ENCODE measurements around the gene MTMR10.

MTMR10 gene

DNA sequence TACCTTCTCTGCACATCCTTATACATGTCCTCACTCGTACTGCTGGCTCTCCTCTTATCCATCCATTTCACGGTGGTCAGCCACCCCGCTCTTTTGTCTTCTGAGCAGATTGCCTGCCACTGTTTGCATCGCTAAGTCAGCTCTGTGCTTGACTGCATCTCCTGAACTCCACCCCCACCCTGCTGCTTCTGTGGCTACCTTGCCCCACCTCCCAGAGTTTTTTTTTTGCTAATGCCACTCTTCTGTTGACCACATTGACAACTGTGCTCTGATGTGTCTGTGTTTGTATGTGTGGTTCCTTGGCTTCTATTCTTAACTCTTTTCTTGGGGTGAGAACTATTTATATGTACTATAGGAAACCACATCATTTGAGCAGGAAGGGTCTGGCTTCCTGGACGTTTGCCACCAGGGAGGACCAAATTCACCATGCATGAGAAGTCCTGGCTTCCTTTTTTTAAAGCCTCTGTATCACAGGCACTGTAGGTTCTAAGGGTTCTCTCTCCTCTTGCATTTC is 12.8 kb upstream of the MTMR10 start:
- Histone ChIP-seq H2BK120ac (ENCODE audit: low read depth, low read length) (no peak overlapping the region), H3K23ac (ENCODE audit: low read length in 2 of 2) (no peak overlapping the region), H4K91ac (ENCODE audit: low read length) (no peak overlapping the region), H2BK15ac (ENCODE audit: low read depth, poor library complexity, severe bottlenecking) (no peak overlapping the region), H3K27me3 (ENCODE audit: control insufficient read depth in 1 of 2, insufficient read depth in 1 of 2, low read length in 2 of 2) (peaks cover 0 to 31% of the 10 kb centered on the region in 2 experiments), H3K27ac (ENCODE audit: low read length, poor library complexity, severe bottlenecking) (no peak overlapping the region), H3K18ac (ENCODE audit: low read depth in 1 of 2, low read length in 2 of 2) (no peak overlapping the region), H3K4me2 (ENCODE audit: low read length, poor library complexity, severe bottlenecking) (no peak overlapping the region), H2BK12ac (ENCODE audit: low read length in 2 of 2) (no peak overlapping the region), H3K14ac (ENCODE audit: low read length in 2 of 2) (no peak overlapping the region), H3K36me3 (ENCODE audit: control insufficient read depth in 1 of 2, insufficient read depth in 2 of 2, low read depth in 1 of 2, low read length in 2 of 2) (no peaks in the 10 kb centered on the region), H3K9me3 (ENCODE audit: control insufficient read depth, low read length) (no peaks in the 10 kb centered on the region), H2BK5ac (ENCODE audit: low read depth, low read length, poor library complexity, severe bottlenecking) (no peak overlapping the region), H3K9ac (ENCODE audit: low read length) (no peak overlapping the region), H4K8ac (ENCODE audit: low read length) (no peak overlapping the region), H2AFZ (ENCODE audit: low read depth, low read length) (no peak overlapping the region), H3K79me1 (replicated peaks; ENCODE audit: low read length, poor library complexity, severe bottlenecking) (no peaks in the 10 kb centered on the region), H2AK5ac (ENCODE audit: low read length, severe bottlenecking) (no peak overlapping the region), H3K4ac (ENCODE audit: low read depth in 1 of 2, low read length in 2 of 2) (no peak overlapping the region), H3K4me3 (ENCODE audit: insufficient read depth in 1 of 2, low read depth in 1 of 2, low read length in 2 of 2) (no peak overlapping the region), H3K4me1 (ENCODE audit: control insufficient read depth, insufficient read depth, low read depth, low read length) (peaks cover 3% of the 10 kb centered on the region)
- DNase-seq, result no peak
- 71% methylated on average over 5 of the region's 5 CpGs for whole genome bisulfite sequencing

DNA sequence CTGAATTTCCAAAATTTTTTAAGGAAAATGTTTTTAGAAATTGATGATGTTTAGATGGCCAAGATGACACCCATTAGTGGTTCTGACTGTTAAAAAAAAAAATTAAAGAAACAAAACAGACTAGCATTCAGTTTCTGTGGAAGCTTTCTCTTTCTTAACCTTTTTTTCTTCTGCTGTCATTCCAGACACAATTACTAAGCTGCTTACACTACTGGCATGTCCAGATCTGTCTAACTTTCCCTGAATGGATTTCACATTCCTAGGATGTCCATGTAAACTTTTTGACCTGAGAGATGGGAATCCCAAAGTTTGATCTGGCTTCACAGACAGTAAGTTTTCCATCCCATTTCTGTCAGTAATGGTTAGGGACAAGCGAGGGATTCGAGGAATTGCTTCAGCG is 10.3 kb upstream of the MTMR10 start:
- DNase-seq, result no peak
- Histone ChIP-seq H3K14ac (ENCODE audit: low read length in 2 of 2) (no peak overlapping the region), H2AFZ (ENCODE audit: low read depth, low read length) (no peak overlapping the region), H3K4me2 (ENCODE audit: low read length, poor library complexity, severe bottlenecking) (no peak overlapping the region), H2BK12ac (ENCODE audit: low read length in 2 of 2) (no peak overlapping the region), H2BK5ac (ENCODE audit: low read depth, low read length, poor library complexity, severe bottlenecking) (no peak overlapping the region), H2BK120ac (ENCODE audit: low read depth, low read length) (no peak overlapping the region), H3K9me3 (ENCODE audit: control insufficient read depth, low read length) (no peaks in the 10 kb centered on the region), H2AK5ac (ENCODE audit: low read length, severe bottlenecking) (no peak overlapping the region), H2BK15ac (ENCODE audit: low read depth, poor library complexity, severe bottlenecking) (no peak overlapping the region), H4K91ac (ENCODE audit: low read length) (no peak overlapping the region), H3K27ac (ENCODE audit: low read length, poor library complexity, severe bottlenecking) (no peak overlapping the region), H4K8ac (ENCODE audit: low read length) (no peak overlapping the region), H3K4me3 (ENCODE audit: insufficient read depth in 1 of 2, low read depth in 1 of 2, low read length in 2 of 2) (peak overlapping the region in 1 of 2 experiments; percentile 57), H3K18ac (ENCODE audit: low read depth in 1 of 2, low read length in 2 of 2) (no peak overlapping the region), H3K9ac (ENCODE audit: low read length) (no peak overlapping the region), H3K4me1 (ENCODE audit: control insufficient read depth, insufficient read depth, low read depth, low read length) (peaks cover 3% of the 10 kb centered on the region), H3K79me1 (replicated peaks; ENCODE audit: low read length, poor library complexity, severe bottlenecking) (no peaks in the 10 kb centered on the region), H3K23ac (ENCODE audit: low read length in 2 of 2) (no peak overlapping the region), H3K27me3 (ENCODE audit: control insufficient read depth in 1 of 2, insufficient read depth in 1 of 2, low read length in 2 of 2) (peaks cover 0 to 31% of the 10 kb centered on the region in 2 experiments), H3K36me3 (ENCODE audit: control insufficient read depth in 1 of 2, insufficient read depth in 2 of 2, low read depth in 1 of 2, low read length in 2 of 2) (no peaks in the 10 kb centered on the region), H3K4ac (ENCODE audit: low read depth in 1 of 2, low read length in 2 of 2) (no peak overlapping the region)
- WGBS, result 86% methylated on average over 3 of the region's 3 CpGs

DNA sequence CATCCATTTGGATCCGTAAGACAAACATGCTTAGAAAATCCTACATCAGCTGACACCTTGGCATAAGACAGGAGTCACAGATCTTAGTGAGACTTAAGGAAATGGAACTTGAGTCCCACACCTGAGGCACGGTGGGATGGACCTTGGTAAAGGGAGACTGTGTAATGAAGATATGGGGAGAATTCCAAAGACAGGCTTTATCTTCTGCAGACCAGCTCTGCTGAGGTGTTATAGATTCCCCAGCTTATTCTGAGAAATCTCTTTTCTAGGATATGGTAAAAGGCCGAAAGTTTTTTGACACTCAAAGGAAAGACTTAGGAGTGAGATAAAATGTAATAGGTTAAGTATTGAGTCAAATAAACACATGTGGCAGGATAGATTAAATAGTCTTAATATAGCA is 8.3 kb upstream of the MTMR10 start:
- Histone ChIP-seq H4K91ac (ENCODE audit: low read length) (no peak overlapping the region), H3K9me3 (ENCODE audit: control insufficient read depth, low read length) (no peaks in the 10 kb centered on the region), H2BK12ac (ENCODE audit: low read length in 2 of 2) (no peak overlapping the region), H3K4me1 (ENCODE audit: control insufficient read depth, insufficient read depth, low read depth, low read length) (peaks cover 3% of the 10 kb centered on the region), H2BK120ac (ENCODE audit: low read depth, low read length) (no peak overlapping the region), H3K14ac (ENCODE audit: low read length in 2 of 2) (no peak overlapping the region), H3K4me2 (ENCODE audit: low read length, poor library complexity, severe bottlenecking) (no peak overlapping the region), H3K23ac (ENCODE audit: low read length in 2 of 2) (no peak overlapping the region), H3K36me3 (ENCODE audit: control insufficient read depth in 1 of 2, insufficient read depth in 2 of 2, low read depth in 1 of 2, low read length in 2 of 2) (no peaks in the 10 kb centered on the region), H3K9ac (ENCODE audit: low read length) (no peak overlapping the region), H2BK15ac (ENCODE audit: low read depth, poor library complexity, severe bottlenecking) (no peak overlapping the region), H3K4ac (ENCODE audit: low read depth in 1 of 2, low read length in 2 of 2) (no peak overlapping the region), H3K27me3 (ENCODE audit: control insufficient read depth in 1 of 2, insufficient read depth in 1 of 2, low read length in 2 of 2) (peaks cover 0 to 31% of the 10 kb centered on the region in 2 experiments), H3K18ac (ENCODE audit: low read depth in 1 of 2, low read length in 2 of 2) (no peak overlapping the region), H3K79me1 (replicated peaks; ENCODE audit: low read length, poor library complexity, severe bottlenecking) (no peaks in the 10 kb centered on the region), H3K27ac (ENCODE audit: low read length, poor library complexity, severe bottlenecking) (no peak overlapping the region), H2AFZ (ENCODE audit: low read depth, low read length) (no peak overlapping the region), H2BK5ac (ENCODE audit: low read depth, low read length, poor library complexity, severe bottlenecking) (no peak overlapping the region), H3K4me3 (ENCODE audit: insufficient read depth in 1 of 2, low read depth in 1 of 2, low read length in 2 of 2) (no peak overlapping the region), H2AK5ac (ENCODE audit: low read length, severe bottlenecking) (no peak overlapping the region), H4K8ac (ENCODE audit: low read length) (no peak overlapping the region)
- no peak for DNase-seq
- 88% methylated on average over 3 of the region's 3 CpGs for WGBS

DNA sequence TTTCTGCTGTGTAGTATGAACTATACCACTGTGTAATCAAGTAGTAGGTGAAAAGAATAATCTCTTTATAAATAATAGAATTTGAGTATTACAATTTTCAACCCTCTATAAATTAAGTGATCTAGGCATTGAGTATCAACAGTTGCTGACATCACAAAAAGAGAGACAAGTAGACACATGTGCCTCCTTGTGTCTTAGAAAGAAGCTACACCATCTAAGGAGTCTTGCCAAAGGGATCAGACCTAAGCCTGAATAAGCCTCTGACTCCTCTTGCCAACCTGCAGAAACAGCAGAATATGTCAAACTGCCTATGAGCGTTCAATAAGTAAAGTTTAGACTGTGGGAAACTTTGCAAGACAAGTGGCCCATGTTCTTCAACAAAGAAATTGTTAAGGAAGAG is 5.8 kb upstream of the MTMR10 start:
- Histone ChIP-seq H3K14ac (ENCODE audit: low read length in 2 of 2) (no peak overlapping the region), H3K9ac (ENCODE audit: low read length) (no peak overlapping the region), H3K18ac (ENCODE audit: low read depth in 1 of 2, low read length in 2 of 2) (no peak overlapping the region), H2BK120ac (ENCODE audit: low read depth, low read length) (no peak overlapping the region), H3K4me1 (ENCODE audit: control insufficient read depth, insufficient read depth, low read depth, low read length) (peaks cover 2% of the 10 kb centered on the region), H3K36me3 (ENCODE audit: control insufficient read depth in 1 of 2, insufficient read depth in 2 of 2, low read depth in 1 of 2, low read length in 2 of 2) (no peaks in the 10 kb centered on the region), H4K91ac (ENCODE audit: low read length) (no peak overlapping the region), H3K27ac (ENCODE audit: low read length, poor library complexity, severe bottlenecking) (no peak overlapping the region), H3K23ac (ENCODE audit: low read length in 2 of 2) (no peak overlapping the region), H4K8ac (ENCODE audit: low read length) (no peak overlapping the region), H3K9me3 (ENCODE audit: control insufficient read depth, low read length) (no peaks in the 10 kb centered on the region), H3K4me2 (ENCODE audit: low read length, poor library complexity, severe bottlenecking) (no peak overlapping the region), H2AK5ac (ENCODE audit: low read length, severe bottlenecking) (no peak overlapping the region), H2BK15ac (ENCODE audit: low read depth, poor library complexity, severe bottlenecking) (no peak overlapping the region), H3K27me3 (ENCODE audit: control insufficient read depth in 1 of 2, insufficient read depth in 1 of 2, low read length in 2 of 2) (peaks cover 0 to 11% of the 10 kb centered on the region in 2 experiments), H3K4me3 (ENCODE audit: insufficient read depth in 1 of 2, low read depth in 1 of 2, low read length in 2 of 2) (no peak overlapping the region), H2BK12ac (ENCODE audit: low read length in 2 of 2) (no peak overlapping the region), H2BK5ac (ENCODE audit: low read depth, low read length, poor library complexity, severe bottlenecking) (no peak overlapping the region), H3K4ac (ENCODE audit: low read depth in 1 of 2, low read length in 2 of 2) (no peak overlapping the region), H3K79me1 (replicated peaks; ENCODE audit: low read length, poor library complexity, severe bottlenecking) (no peaks in the 10 kb centered on the region), H2AFZ (ENCODE audit: low read depth, low read length) (no peak overlapping the region)
- 85% methylated on average over 1 of the region's 1 CpG for WGBS
- DNase-seq, result no peak
